GM19455 (cell line): Measurements from ENCODE around the gene ARHGAP26.
"Not testable (repeated sequence)": the region's sequence is repeated elsewhere in the genome, so short reads cannot be mapped to it uniquely, and the experiment has no call there.

Experiments used
- ATAC-seq: cut with Tn5 transposase; IDR thresholded peaks from one replicate; pipeline ENCODE4 v1.9.1; 2021; ENCODE audit not compliant: unreplicated experiment

Gene ARHGAP26

GRCh38 chr5:142946547-142947426 is 176.6 kb downstream of the ARHGAP26 start:
- ATAC-seq = no peak

- ATAC-seq = no peak
Measured at GRCh38 chr5:142947427-142947709, 177.2 kb downstream of the ARHGAP26 start.

DNA sequence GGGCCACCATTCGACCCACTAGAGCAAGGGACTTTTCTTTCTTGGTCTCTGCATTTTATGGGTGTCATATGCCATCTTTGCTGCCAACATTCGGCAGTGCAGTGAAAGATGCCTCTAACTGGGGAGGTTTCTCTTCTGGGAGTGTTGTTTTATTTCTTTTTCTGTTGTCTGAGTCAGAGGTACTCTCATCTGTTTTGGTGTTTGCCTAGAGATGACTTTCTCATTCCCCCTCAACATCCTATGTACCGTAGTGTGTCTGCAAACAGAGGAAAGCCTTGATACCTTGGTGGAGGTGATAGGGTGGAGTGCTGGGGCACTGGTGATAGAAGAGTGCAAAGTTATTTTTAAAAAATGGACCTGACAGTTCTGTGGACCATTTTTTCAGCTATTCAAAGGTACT is 182.1 kb downstream of the ARHGAP26 start:
- ATAC-seq = no peak

DNA sequence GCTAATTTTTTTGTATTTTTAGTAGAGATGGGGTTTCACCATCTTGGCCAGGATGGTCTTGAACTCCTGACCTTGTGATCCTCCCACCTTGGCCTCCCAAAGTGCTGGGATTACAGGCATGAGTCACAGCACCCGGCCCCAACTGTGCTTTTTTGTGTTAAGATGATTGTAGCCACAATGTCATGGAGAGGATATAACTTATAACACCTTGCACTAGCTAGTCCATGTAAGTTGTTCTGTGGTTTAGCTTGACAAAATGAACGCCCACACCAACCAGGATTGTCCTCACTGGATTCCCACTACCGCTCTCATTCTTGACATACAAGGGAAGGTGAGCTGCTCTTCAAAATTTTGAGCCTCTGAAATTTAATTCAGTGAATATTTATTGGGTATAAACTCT is 182.7 kb downstream of the ARHGAP26 start:
- not testable (repeated sequence) for ATAC-seq

GRCh38 chr5:142954455-142954854 is 184.3 kb downstream of the ARHGAP26 start:
- no peak for ATAC-seq

DNA sequence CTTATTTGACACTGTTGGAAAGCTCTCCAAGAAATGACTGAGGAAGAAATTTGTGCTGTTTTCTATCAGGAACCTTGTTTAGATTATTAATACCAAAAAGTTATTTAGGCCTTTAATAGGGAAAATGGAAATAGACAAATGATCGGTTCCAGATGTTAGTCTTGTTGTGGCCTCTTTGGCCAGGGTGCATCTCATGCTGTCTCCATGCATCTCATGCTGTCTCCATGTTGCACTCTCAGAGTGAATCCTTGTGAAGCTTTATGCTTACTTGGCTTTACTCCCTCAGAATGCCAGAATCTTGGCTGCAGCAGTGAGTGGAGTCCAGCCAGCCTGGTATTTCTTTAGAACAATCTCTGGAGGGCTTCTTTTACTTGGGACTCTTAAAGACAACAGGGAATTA is 185.5 kb downstream of the ARHGAP26 start:
- ATAC-seq = no peak

GRCh38 chr5:142957528-142957927 is 187.4 kb downstream of the ARHGAP26 start:
- no peak for ATAC-seq

DNA sequence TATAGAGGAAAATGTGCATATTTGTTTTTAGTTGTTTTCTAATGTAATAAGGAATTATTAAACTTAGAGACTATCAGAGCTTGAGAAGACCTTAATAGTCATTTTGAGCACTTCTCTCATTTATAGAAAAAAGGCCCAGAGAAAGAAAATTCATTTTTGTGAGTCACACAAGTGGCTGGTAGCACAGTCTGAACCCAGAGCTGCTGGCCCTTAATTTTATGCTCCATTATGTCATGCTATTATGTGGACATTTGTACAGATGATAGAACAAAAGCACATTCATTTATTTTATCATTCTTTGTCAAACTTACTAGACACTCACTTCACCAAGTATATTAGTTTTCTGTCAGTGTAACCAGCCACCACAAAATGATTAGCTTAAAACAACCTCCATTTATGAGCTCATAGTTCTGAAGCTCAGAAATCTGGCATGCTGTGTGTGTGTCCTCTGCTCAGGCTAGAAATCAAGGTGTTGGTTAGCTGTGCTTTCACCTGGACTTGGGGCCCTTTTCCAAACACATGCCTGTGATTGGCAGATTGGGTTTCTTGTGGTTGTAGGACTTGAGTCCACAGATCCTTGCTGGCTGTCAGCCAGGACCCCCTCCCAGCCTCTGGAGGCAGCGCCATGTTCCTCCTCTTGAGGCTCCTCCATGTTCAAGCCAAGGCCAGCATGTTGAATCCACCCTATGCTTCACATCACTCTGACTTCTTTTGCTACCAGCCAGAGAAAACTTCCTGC is 188.9 kb downstream of the ARHGAP26 start:
- ATAC-seq = no peak

GRCh38 chr5:142959683-142960657 is 189.8 kb downstream of the ARHGAP26 start:
- no peak for ATAC-seq

GRCh38 chr5:142961440-142962173 is 191.4 kb downstream of the ARHGAP26 start:
- ATAC-seq = no peak

GRCh38 chr5:142962174-142962533 is 192.0 kb downstream of the ARHGAP26 start:
- ATAC-seq = no peak

DNA sequence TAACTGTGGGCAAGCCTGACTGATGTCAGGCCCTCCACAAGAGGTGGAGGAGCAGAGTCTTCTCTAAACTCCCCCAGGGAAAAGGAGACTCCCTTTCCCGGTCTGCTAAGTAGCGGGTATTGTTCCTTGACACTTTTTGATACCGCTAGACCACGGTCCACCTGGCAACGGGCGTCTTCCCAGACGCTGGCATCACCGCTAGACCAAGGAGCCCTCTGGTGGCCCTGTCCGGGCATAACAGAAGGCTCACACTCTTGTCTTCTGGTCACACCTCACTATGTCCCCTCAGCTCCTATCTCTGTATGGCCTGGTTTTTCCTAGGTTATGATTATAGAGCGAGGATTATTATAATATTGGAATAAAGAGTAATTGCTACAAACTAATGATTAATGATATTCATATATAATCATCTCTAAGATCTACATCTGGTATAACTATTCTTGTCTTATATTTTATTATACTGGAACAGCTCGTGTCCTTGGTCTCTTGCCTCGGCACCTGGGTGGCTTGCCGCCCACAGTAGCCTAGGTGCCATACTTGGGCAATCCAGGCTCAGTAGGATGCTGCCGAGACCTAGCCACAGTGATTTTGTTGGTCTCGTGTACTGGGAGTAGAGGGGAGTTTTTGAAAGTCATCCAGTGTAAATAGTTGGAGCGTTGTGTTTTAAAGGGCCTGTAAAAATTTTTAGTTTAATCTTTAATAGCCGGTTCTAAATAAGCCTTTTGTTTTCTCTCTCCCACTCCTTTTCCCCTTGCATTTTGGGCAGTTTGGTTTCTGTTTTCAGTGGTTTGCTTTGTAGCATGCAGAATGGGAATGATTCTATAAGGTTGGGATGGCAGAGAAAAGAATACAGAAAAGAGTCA is 195.3 kb downstream of the ARHGAP26 start:
- not testable (repeated sequence) for ATAC-seq

DNA sequence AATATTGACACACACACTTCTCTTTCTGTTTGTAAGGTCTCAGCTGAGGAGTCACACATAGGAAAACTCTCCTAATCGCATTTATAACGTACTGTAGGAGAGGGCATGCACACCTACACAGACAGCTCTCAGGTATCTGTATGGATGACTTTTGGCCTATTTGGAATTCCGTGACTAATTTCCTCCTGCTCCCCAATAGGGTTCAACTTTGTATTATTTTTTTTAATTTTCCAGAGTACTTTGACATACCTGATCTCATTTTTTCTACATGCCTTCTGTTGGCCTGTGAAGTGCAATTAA is 195.9 kb downstream of the ARHGAP26 start:
- no peak for ATAC-seq

DNA sequence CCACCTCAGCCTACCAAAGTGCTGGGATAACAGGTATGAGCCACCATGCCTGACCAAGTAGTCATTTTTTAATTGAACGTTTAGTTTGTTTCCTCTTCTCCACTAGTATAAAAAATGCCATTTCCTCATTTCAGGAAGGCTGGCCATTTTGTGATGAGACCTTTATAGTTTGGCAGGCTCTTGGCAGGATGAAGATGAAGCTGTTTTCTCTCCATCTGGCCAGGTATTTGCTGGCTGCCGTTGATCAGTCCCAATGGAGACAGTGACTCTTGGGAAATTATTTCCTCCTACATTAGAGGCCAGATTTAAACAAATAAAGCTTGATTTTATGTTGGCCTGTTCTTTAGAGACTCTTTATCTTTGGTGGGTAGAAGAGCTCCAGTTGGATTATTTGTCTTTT is 199.0 kb downstream of the ARHGAP26 start:
- ATAC-seq = no peak

- ATAC-seq = no peak
Measured at GRCh38 chr5:142969624-142970439, 199.7 kb downstream of the ARHGAP26 start.

GRCh38 chr5:142970440-142971030 is 200.4 kb downstream of the ARHGAP26 start:
- ATAC-seq = no peak

- ATAC-seq = no peak
Measured at GRCh38 chr5:142971303-142972013, 201.3 kb downstream of the ARHGAP26 start.

GRCh38 chr5:142972064-142972570 is 201.9 kb downstream of the ARHGAP26 start:
- ATAC-seq = no peak
